ENCODE data around the gene NAT14. TPM values are rescaled to one million over a fixed set of nuclear protein-coding genes. Genes with fewer than 3 reads are reported as not detected.

The NAT14 gene
- polyA plus RNA-seq, 1 donor from 2014 or later = 129 TPM

- H3K4me3 ChIP-seq (ENCODE audit: low read length) = peak overlapping the region; percentile 99
- no peak overlapping the region for H3K9ac ChIP-seq (ENCODE audit: low read length)
- H3K79me2 ChIP-seq (replicated peaks; ENCODE audit: insufficient read depth, low read length) = no peaks in the 10 kb centered on the region
- no peaks in the 10 kb centered on the region for H3K9me3 ChIP-seq (ENCODE audit: low read length)
- no peaks in the 10 kb centered on the region for H3K9me2 ChIP-seq (ENCODE audit: insufficient read depth, low read length)
- no peaks in the 10 kb centered on the region for H3F3A ChIP-seq (ENCODE audit: insufficient read depth, low read length, poor library complexity, severe bottlenecking)
- H4K20me1 ChIP-seq (ENCODE audit: insufficient read depth) = no peaks in the 10 kb centered on the region
- H3K27ac ChIP-seq (ENCODE audit: low read length) = peak overlapping the region; percentile 63
- no peak for TF ChIP-seq POLR2AphosphoS5 (IDR thresholded peaks at IDR 0.05)
- TF ChIP-seq RAD21 (conservative IDR thresholded peaks at IDR 0.05) = no peak
- no peak for TF ChIP-seq TAF1 (IDR thresholded peaks at IDR 0.05; ENCODE audit: low read depth)
- TF ChIP-seq EZH2 (IDR thresholded peaks at IDR 0.05; ENCODE audit: borderline replicate concordance, insufficient read depth, low read length, poor library complexity, severe bottlenecking) = no peak
- TF ChIP-seq EP300 (conservative IDR thresholded peaks at IDR 0.05; ENCODE audit: poor library complexity, severe bottlenecking) = no peak
- no peaks in the 10 kb centered on the region for H3K36me3 ChIP-seq (ENCODE audit: insufficient read depth, low read length)
- no peak overlapping the region for H3K4me2 ChIP-seq (ENCODE audit: low read length)
- no peak overlapping the region for H2AFZ ChIP-seq (ENCODE audit: low read depth, low read length)
- peaks cover 3% of the 10 kb centered on the region for H3K27me3 ChIP-seq (ENCODE audit: insufficient read depth, low read depth, low read length)
Observed at GRCh38 chr19:55453511-55454260, 31.3 kb upstream of the NAT14 start.

GRCh38 chr19:55454787-55455243 is 30.2 kb upstream of the NAT14 start:
- Histone ChIP-seq H3K27me3 (ENCODE audit: insufficient read depth, low read depth, low read length) (peaks cover 3% of the 10 kb centered on the region), H3K79me2 (replicated peaks; ENCODE audit: insufficient read depth, low read length) (no peaks in the 10 kb centered on the region), H3K4me3 (ENCODE audit: low read length) (no peak overlapping the region), H3K27ac (ENCODE audit: low read length) (no peak overlapping the region), H3F3A (ENCODE audit: insufficient read depth, low read length, poor library complexity, severe bottlenecking) (no peaks in the 10 kb centered on the region), H3K9me3 (ENCODE audit: low read length) (no peaks in the 10 kb centered on the region), H2AFZ (ENCODE audit: low read depth, low read length) (no peak overlapping the region), H3K36me3 (ENCODE audit: insufficient read depth, low read length) (no peaks in the 10 kb centered on the region), H3K4me2 (ENCODE audit: low read length) (no peak overlapping the region), H3K9ac (ENCODE audit: low read length) (no peak overlapping the region), H3K9me2 (ENCODE audit: insufficient read depth, low read length) (no peaks in the 10 kb centered on the region), H4K20me1 (ENCODE audit: insufficient read depth) (no peaks in the 10 kb centered on the region)
- TF ChIP-seq EP300 (conservative IDR thresholded peaks at IDR 0.05; ENCODE audit: poor library complexity, severe bottlenecking) (no peak), SMC3 (conservative IDR thresholded peaks at IDR 0.05; ENCODE audit: poor library complexity) (peak; percentile 46), CTCF (IDR thresholded peaks at IDR 0.05; ENCODE audit: poor library complexity, severe bottlenecking) (peak; percentile 59), RAD21 (conservative IDR thresholded peaks at IDR 0.05) (peak; percentile 42), TAF1 (IDR thresholded peaks at IDR 0.05; ENCODE audit: low read depth) (no peak)

GRCh38 chr19:55455576-55456235 is 29.3 kb upstream of the NAT14 start:
- Histone ChIP-seq H3K9me3 (ENCODE audit: low read length) (no peaks in the 10 kb centered on the region), H4K20me1 (ENCODE audit: insufficient read depth) (no peaks in the 10 kb centered on the region), H3K9me2 (ENCODE audit: insufficient read depth, low read length) (no peaks in the 10 kb centered on the region), H2AFZ (ENCODE audit: low read depth, low read length) (no peak overlapping the region), H3F3A (ENCODE audit: insufficient read depth, low read length, poor library complexity, severe bottlenecking) (no peaks in the 10 kb centered on the region), H3K4me2 (ENCODE audit: low read length) (no peak overlapping the region), H3K36me3 (ENCODE audit: insufficient read depth, low read length) (no peaks in the 10 kb centered on the region), H3K9ac (ENCODE audit: low read length) (no peak overlapping the region), H3K79me2 (replicated peaks; ENCODE audit: insufficient read depth, low read length) (no peaks in the 10 kb centered on the region), H3K4me3 (ENCODE audit: low read length) (no peak overlapping the region), H3K27ac (ENCODE audit: low read length) (no peak overlapping the region), H3K27me3 (ENCODE audit: insufficient read depth, low read depth, low read length) (peaks cover 3% of the 10 kb centered on the region)
- TF ChIP-seq SMC3 (conservative IDR thresholded peaks at IDR 0.05; ENCODE audit: poor library complexity) (no peak), MXI1 (conservative IDR thresholded peaks at IDR 0.05; ENCODE audit: poor library complexity, severe bottlenecking) (no peak), EP300 (conservative IDR thresholded peaks at IDR 0.05; ENCODE audit: poor library complexity, severe bottlenecking) (no peak), REST (IDR thresholded peaks at IDR 0.05; ENCODE audit: borderline replicate concordance) (no peak), RAD21 (conservative IDR thresholded peaks at IDR 0.05) (no peak), TAF1 (IDR thresholded peaks at IDR 0.05; ENCODE audit: low read depth) (no peak), EZH2 (IDR thresholded peaks at IDR 0.05; ENCODE audit: borderline replicate concordance, insufficient read depth, low read length, poor library complexity, severe bottlenecking) (no peak), POLR2AphosphoS5 (IDR thresholded peaks at IDR 0.05) (no peak), CTCF (IDR thresholded peaks at IDR 0.05; ENCODE audit: poor library complexity, severe bottlenecking) (no peak)

All from neural cell (in vitro differentiated cells).